Measurements from ENCODE around the gene ZBTB45.
"Not testable (repeated sequence)": the region's sequence is repeated elsewhere in the genome, so short reads cannot be mapped to it uniquely, and the experiment has no call there.

ZBTB45 gene

DNA sequence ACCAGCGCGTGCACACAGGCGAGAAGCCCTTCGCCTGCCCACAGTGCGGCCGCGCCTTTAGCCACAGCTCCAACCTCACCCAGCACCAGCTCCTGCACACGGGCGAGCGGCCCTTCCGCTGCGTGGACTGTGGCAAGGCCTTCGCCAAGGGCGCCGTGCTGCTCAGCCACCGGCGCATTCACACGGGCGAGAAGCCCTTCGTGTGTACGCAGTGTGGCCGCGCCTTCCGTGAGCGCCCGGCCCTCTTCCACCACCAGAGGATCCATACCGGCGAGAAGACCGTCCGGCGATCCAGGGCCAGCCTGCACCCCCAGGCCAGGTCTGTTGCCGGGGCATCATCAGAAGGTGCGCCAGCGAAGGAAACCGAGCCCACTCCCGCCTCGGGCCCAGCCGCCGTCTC lies 47.9 kb downstream of the ZBTB45 start:
- no peak for ATAC-seq

DNA sequence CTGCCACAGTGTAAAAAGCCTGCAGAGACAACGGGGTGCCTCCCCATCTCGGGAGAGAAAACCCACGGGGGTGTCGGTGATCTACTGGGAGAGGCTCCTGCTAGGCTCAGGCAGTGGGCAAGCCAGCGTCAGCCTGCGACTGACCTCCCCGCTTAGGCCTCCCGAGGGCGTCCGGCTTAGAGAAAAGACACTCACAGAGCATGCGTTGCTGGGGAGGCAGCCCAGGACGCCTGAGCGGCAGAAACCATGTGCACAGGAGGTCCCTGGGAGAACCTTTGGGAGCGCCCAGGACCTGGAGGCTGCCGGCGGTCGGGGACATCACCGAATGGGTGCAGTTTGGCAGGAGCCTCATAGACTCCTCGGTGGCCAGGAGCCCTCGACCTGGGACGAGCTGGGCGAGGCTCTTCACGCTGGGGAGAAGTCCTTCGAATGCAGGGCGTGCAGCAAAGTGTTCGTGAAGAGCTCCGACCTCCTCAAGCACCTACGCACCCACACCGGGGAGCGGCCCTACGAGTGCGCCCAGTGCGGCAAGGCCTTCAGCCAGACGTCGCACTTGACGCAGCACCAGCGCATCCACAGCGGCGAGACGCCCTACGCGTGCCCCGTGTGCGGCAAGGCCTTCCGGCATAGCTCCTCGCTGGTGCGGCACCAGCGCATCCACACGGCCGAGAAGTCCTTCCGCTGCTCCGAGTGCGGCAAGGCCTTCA lies 48.6 kb downstream of the ZBTB45 start:
- not testable (repeated sequence) for ATAC-seq

More for the DNA sequence above, 47.9 kb downstream of the ZBTB45 start:
- TF ChIP-seq ZFP3 (CRISPR knock-in tag; IDR thresholded peaks at IDR 0.05) (no peak), TOX (CRISPR knock-in tag; IDR thresholded peaks at IDR 0.05; ENCODE audit: borderline replicate concordance) (no peak), ZNF8 (CRISPR knock-in tag; IDR thresholded peaks at IDR 0.05) (no peak), ZNF70 (CRISPR knock-in tag; IDR thresholded peaks at IDR 0.05) (no peak), ZFP30 (CRISPR knock-in tag; IDR thresholded peaks at IDR 0.05) (no peak), ISL1 (CRISPR knock-in tag; IDR thresholded peaks at IDR 0.05) (no peak), CSDC2 (CRISPR knock-in tag; IDR thresholded peaks at IDR 0.05) (no peak), SNAI2 (CRISPR knock-in tag; IDR thresholded peaks at IDR 0.05) (no peak)
- TF ChIP-seq, protein P1, sequence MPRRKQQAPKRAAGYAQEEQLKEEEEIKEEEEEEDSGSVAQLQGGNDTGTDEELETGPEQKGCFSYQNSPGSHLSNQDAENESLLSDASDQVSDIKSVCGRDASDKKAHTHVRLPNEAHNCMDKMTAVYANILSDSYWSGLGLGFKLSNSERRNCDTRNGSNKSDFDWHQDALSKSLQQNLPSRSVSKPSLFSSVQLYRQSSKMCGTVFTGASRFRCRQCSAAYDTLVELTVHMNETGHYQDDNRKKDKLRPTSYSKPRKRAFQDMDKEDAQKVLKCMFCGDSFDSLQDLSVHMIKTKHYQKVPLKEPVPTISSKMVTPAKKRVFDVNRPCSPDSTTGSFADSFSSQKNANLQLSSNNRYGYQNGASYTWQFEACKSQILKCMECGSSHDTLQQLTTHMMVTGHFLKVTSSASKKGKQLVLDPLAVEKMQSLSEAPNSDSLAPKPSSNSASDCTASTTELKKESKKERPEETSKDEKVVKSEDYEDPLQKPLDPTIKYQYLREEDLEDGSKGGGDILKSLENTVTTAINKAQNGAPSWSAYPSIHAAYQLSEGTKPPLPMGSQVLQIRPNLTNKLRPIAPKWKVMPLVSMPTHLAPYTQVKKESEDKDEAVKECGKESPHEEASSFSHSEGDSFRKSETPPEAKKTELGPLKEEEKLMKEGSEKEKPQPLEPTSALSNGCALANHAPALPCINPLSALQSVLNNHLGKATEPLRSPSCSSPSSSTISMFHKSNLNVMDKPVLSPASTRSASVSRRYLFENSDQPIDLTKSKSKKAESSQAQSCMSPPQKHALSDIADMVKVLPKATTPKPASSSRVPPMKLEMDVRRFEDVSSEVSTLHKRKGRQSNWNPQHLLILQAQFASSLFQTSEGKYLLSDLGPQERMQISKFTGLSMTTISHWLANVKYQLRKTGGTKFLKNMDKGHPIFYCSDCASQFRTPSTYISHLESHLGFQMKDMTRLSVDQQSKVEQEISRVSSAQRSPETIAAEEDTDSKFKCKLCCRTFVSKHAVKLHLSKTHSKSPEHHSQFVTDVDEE (CRISPR knock-in tag; IDR thresholded peaks at IDR 0.05): no peak
- TF ChIP-seq, protein P2, sequence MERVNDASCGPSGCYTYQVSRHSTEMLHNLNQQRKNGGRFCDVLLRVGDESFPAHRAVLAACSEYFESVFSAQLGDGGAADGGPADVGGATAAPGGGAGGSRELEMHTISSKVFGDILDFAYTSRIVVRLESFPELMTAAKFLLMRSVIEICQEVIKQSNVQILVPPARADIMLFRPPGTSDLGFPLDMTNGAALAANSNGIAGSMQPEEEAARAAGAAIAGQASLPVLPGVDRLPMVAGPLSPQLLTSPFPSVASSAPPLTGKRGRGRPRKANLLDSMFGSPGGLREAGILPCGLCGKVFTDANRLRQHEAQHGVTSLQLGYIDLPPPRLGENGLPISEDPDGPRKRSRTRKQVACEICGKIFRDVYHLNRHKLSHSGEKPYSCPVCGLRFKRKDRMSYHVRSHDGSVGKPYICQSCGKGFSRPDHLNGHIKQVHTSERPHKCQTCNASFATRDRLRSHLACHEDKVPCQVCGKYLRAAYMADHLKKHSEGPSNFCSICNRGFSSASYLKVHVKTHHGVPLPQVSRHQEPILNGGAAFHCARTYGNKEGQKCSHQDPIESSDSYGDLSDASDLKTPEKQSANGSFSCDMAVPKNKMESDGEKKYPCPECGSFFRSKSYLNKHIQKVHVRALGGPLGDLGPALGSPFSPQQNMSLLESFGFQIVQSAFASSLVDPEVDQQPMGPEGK (CRISPR knock-in tag; IDR thresholded peaks at IDR 0.05; ENCODE audit: borderline replicate concordance): no peak
- TF ChIP-seq, protein P3, sequence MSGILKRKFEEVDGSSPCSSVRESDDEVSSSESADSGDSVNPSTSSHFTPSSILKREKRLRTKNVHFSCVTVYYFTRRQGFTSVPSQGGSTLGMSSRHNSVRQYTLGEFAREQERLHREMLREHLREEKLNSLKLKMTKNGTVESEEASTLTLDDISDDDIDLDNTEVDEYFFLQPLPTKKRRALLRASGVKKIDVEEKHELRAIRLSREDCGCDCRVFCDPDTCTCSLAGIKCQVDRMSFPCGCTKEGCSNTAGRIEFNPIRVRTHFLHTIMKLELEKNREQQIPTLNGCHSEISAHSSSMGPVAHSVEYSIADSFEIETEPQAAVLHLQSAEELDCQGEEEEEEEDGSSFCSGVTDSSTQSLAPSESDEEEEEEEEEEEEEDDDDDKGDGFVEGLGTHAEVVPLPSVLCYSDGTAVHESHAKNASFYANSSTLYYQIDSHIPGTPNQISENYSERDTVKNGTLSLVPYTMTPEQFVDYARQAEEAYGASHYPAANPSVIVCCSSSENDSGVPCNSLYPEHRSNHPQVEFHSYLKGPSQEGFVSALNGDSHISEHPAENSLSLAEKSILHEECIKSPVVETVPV (CRISPR knock-in tag; IDR thresholded peaks at IDR 0.05): no peak

DNA sequence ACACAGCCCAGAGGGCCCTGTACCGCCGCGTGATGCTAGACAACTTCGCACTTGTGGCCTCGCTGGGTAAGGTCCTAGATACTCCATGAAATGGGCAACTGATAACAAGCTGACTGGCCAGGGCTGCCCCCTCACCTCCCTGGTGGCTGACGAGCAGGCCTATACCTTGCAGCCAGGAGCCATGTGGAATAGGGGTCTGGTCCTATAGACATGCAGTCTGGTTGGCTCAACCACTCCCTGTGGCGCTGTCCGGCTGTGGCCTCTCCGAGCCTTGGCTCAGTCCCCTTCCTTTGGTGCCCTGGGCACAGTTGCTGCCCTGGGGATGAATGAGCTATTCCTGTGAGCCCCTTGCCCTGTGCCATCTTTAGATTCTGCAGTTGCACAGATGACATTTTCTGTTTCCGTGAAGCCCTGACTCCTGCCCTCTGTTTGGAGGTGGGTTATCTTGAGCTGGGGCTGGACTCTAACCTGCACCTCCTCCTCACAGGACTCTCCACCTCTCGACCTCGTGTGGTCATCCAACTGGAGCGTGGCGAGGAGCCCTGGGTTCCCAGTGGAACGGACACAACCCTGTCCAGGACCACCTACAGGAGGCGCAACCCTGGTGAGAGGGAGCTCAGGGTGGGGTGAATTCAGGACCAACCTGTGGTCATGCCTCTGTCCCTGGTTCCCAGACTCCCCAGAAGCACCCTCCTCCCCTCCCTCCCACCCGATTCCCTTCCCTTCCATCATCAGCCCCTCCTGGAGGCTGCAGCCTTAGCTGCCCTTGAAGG lies 50.2 kb downstream of the ZBTB45 start:
- TF ChIP-seq ZNF70 (CRISPR knock-in tag; IDR thresholded peaks at IDR 0.05) (no peak), ZFP30 (CRISPR knock-in tag; IDR thresholded peaks at IDR 0.05) (no peak), ZC3H10 (CRISPR knock-in tag; IDR thresholded peaks at IDR 0.05) (no peak), ZNF565 (CRISPR knock-in tag; conservative IDR thresholded peaks at IDR 0.05; ENCODE audit: low read depth) (no peak), CSDC2 (CRISPR knock-in tag; IDR thresholded peaks at IDR 0.05) (no peak), TOX (CRISPR knock-in tag; IDR thresholded peaks at IDR 0.05; ENCODE audit: borderline replicate concordance) (no peak), ZFP3 (CRISPR knock-in tag; IDR thresholded peaks at IDR 0.05) (no peak), ZNF8 (CRISPR knock-in tag; IDR thresholded peaks at IDR 0.05) (no peak), SNAI2 (CRISPR knock-in tag; IDR thresholded peaks at IDR 0.05) (no peak)
- TF ChIP-seq, protein P4, sequence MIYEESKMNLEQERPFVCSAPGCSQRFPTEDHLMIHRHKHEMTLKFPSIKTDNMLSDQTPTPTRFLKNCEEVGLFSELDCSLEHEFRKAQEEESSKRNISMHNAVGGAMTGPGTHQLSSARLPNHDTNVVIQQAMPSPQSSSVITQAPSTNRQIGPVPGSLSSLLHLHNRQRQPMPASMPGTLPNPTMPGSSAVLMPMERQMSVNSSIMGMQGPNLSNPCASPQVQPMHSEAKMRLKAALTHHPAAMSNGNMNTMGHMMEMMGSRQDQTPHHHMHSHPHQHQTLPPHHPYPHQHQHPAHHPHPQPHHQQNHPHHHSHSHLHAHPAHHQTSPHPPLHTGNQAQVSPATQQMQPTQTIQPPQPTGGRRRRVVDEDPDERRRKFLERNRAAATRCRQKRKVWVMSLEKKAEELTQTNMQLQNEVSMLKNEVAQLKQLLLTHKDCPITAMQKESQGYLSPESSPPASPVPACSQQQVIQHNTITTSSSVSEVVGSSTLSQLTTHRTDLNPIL (CRISPR knock-in tag; IDR thresholded peaks at IDR 0.05; ENCODE audit: low read depth): no peak
- TF ChIP-seq, protein P1 (CRISPR knock-in tag; IDR thresholded peaks at IDR 0.05): no peak
- TF ChIP-seq, protein P2 (CRISPR knock-in tag; IDR thresholded peaks at IDR 0.05; ENCODE audit: borderline replicate concordance): no peak
- no peak for ATAC-seq

Data from SK-N-SH treated with all-trans-retinoic acid at 6 μM for 48 hours (cell line).